Endothelial cell of umbilical vein (primary cell): ENCODE measurements around the gene USP17L10. TPM values are rescaled to one million over a fixed set of nuclear protein-coding genes. Genes with fewer than 3 reads are reported as not detected.
"Not testable (repeated sequence)": the region's sequence is repeated elsewhere in the genome, so short reads cannot be mapped to it uniquely, and the experiment has no call there.

Source experiments
- BruUV-seq: library from RNA; stranded (reverse); fragments of 400-500 nt; replicated peaks from 2 replicates; lab custom pipeline; 2021; lab: Mats Ljungman, UMichigan
- CTCF ChIA-PET: fragments of 300-600, 350-600 bp; sonication (Branson Sonifier 250); formaldehyde crosslinking; loops from one replicate; lab custom pipeline; 2021; ENCODE audit warnings: antibody characterized with exemption, inconsistent platforms; lab: Charles Lee
- POLR2A ChIA-PET: fragments of 300-600, 350-600 bp; sonication (Branson Sonifier 250); formaldehyde crosslinking; loops from one replicate; lab custom pipeline; 2021; ENCODE audit warnings: antibody characterized with exemption, inconsistent platforms; lab: Charles Lee
- DNase-seq: peaks from one replicate; pipeline ENCODE4 v3.0.0-alpha.2; 2011; ENCODE audit warnings: low read depth, low spot score
- FAIRE-seq: peaks from 2 replicates; lab custom pipeline; 2011; peaks lifted over from hg19 to GRCh38; lab: Jason Lieb, UNC
- H2AFZ ChIP-seq: 2 replicates; pipeline ENCODE4 v1.6.0; 2012; ENCODE audit warnings: low read depth, low read length, control low read depth, inconsistent platforms
- H3K27ac ChIP-seq: 2 replicates; pipeline ENCODE4 v1.5.1; 2011; ENCODE audit warnings: low read depth, mild to moderate bottlenecking, control low read depth, low read length, moderate library complexity; ENCODE audit not compliant: insufficient read depth
- H3K27me3 ChIP-seq, 2 experiments: 2 replicates each; pipeline versions ENCODE4 v1.6.0 to v1.6.1; 2011; ENCODE audit warnings: low read length in 2 of 2, mixed read lengths in 1 of 2; ENCODE audit not compliant: control insufficient read depth in 2 of 2, insufficient read depth in 2 of 2
- H3K36me3 ChIP-seq, 2 experiments: 2 replicates in 1 of 2; 3 replicates in 1 of 2; pipeline ENCODE4 v1.5.1; 2011; ENCODE audit warnings: low read length in 2 of 2, mild to moderate bottlenecking in 1 of 2, moderate library complexity in 1 of 2; ENCODE audit not compliant: control insufficient read depth in 2 of 2, insufficient read depth in 2 of 2; ENCODE audit errors: extremely low read depth in 1 of 2
- H3K4me1 ChIP-seq: 3 replicates; pipeline ENCODE4 v1.5.1; 2011; ENCODE audit warnings: mild to moderate bottlenecking, low read length; ENCODE audit not compliant: control insufficient read depth, insufficient read depth; ENCODE audit errors: extremely low read depth
- H3K4me2 ChIP-seq: 2 replicates; pipeline ENCODE4 v1.6.1; 2011; ENCODE audit warnings: low read length, control low read depth, mixed read lengths; ENCODE audit not compliant: insufficient read depth
- H3K4me3 ChIP-seq, 3 experiments: fragments of 200-600 bp in 1 of 3; sonication (generic), shearing (Covaris generic) in 1 of 3; replicated peaks in 1 of 3; 2 replicates each; pipeline ENCODE4 v1.5.1; 2011 to 2016; ENCODE audit warnings: control low read depth in 3 of 3, low read length in 3 of 3, mild to moderate bottlenecking in 2 of 3, inconsistent platforms in 1 of 3, low read depth in 1 of 3, moderate library complexity in 1 of 3; ENCODE audit not compliant: insufficient read depth in 1 of 3
- H3K79me2 ChIP-seq: 2 replicates; pipeline ENCODE4 v1.6.0; 2012; ENCODE audit warnings: low read length, inconsistent platforms; ENCODE audit not compliant: control insufficient read depth, insufficient read depth
- H3K9ac ChIP-seq: replicated peaks from 2 replicates; pipeline ENCODE3; 2011; ENCODE audit warnings: low read length, control low read depth; ENCODE audit not compliant: insufficient read depth; ENCODE audit errors: extremely low read depth
- H3K9me1 ChIP-seq: replicated peaks from 3 replicates; pipeline ENCODE4 v1.6.0; 2011; ENCODE audit warnings: mild to moderate bottlenecking, low read length; ENCODE audit not compliant: control insufficient read depth, insufficient read depth; ENCODE audit errors: extremely low read depth
- H3K9me3 ChIP-seq: replicated peaks from 2 replicates; pipeline ENCODE4 v1.5.1; 2012; ENCODE audit warnings: low read length, inconsistent platforms; ENCODE audit not compliant: control insufficient read depth, insufficient read depth
- H4K20me1 ChIP-seq: replicated peaks from 2 replicates; pipeline ENCODE3; 2011; ENCODE audit warnings: mild to moderate bottlenecking, low read length; ENCODE audit not compliant: control insufficient read depth, insufficient read depth; ENCODE audit errors: extremely low read depth
- dilution Hi-C: fragments of 300-500 bp; cut with MboI; formaldehyde crosslinking; loops from one replicate; pipeline ENCODE4 v1.15.0; 2019; ENCODE audit warnings: low sequenced_read_pairs; ENCODE audit not compliant: extremely low pct_ligation_motif_present
- intact Hi-C: fragments of 100-400 bp; cut with micrococcal nuclease; formaldehyde crosslinking; loops from one replicate; pipeline ENCODE4 v1.10.0; 2022
- polyA plus RNA-seq, 4 experiments: library from polyadenylated mRNA; depleted of rRNA in 3 of 4; stranded (reverse) in 3 of 4; unstranded in 1 of 4; fragments of >200 nt; gene quantifications; 2 replicates each; pipeline versions ENCODE4 v1.2.1 to v1.2.3, GENCODE V29; 2011 to 2012; ENCODE audit warnings: missing spikeins in 1 of 4
- total RNA-seq: library from RNA; stranded (reverse); gene quantifications from 2 replicates; pipeline ENCODE4 v1.2.3, GENCODE V29; 2021

Gene USP17L10
- total and polyA plus RNA-seq, 2 donors (not counting 3 experiments of a cell fraction or from before 2014, with no cell fraction given), result not detected

DNA sequence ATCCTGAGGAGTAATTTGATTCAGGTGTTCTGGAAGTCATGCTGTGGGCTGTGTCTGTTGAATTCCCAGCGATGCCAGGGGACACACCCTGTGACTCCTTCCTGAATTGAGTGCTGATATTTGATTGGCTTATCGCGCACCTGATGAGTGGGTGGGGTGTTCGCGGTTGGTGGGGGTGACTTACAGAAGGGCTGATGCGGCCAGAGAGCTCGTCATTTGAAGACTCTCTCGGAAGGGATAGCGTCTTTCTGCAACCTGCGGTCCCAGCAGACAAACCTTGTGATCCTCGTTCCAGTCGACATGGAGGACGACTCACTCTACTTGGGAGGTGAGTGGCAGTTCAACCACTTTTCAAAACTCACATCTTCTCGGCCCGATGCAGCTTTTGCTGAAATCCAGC, 23.6 kb downstream of the USP17L10 start, which contains the start of gene USP17L15:
TSS of gene USP17L15 (plus strand) at position 301 of the 400 bp plus-strand sequence. CDS start at position 301, 0 bp downstream.
- H3K27ac ChIP-seq, H3K79me2 ChIP-seq, BruUV-seq, H3K4me3 ChIP-seq, H3K36me3 ChIP-seq, H2AFZ ChIP-seq, H3K9ac ChIP-seq, H3K4me1 ChIP-seq, POLR2A ChIA-PET, H3K9me3 ChIP-seq, H3K4me2 ChIP-seq, DNase-seq, FAIRE-seq, CTCF ChIA-PET, H3K9me1 ChIP-seq, dilution Hi-C loops, H4K20me1 ChIP-seq, intact Hi-C loops, H3K27me3 ChIP-seq: not testable (repeated sequence)

GRCh38 chr4:9238461-9238860, 28.0 kb downstream of the USP17L10 start:
- H3K9ac ChIP-seq, BruUV-seq, H3K4me3 ChIP-seq, H3K79me2 ChIP-seq, intact Hi-C loops, H2AFZ ChIP-seq, H3K36me3 ChIP-seq, H3K4me2 ChIP-seq, H4K20me1 ChIP-seq, H3K9me1 ChIP-seq, dilution Hi-C loops, CTCF ChIA-PET, H3K27ac ChIP-seq, H3K27me3 ChIP-seq, POLR2A ChIA-PET, FAIRE-seq, H3K4me1 ChIP-seq, H3K9me3 ChIP-seq: not testable (repeated sequence)
- DNase-seq, result peak; percentile 0

DNA sequence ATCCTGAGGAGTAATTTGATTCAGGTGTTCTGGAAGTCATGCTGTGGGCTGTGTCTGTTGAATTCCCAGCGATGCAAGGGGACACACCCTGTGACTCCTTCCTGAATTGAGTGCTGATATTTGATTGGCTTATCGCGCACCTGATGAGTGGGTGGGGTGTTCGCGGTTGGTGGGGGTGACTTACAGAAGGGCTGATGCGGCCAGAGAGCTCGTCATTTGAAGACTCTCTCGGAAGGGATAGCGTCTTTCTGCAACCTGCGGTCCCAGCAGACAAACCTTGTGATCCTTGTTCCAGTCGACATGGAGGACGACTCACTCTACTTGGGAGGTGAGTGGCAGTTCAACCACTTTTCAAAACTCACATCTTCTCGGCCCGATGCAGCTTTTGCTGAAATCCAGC, 33.1 kb downstream of the USP17L10 start, which contains the start of gene USP17L17:
TSS of gene USP17L17 (plus strand) at position 301 of the 400 bp plus-strand sequence. CDS start at position 301, 0 bp downstream.
- H3K4me3 ChIP-seq, H4K20me1 ChIP-seq, BruUV-seq, H3K4me1 ChIP-seq, H3K9me3 ChIP-seq, H3K36me3 ChIP-seq, POLR2A ChIA-PET, H3K79me2 ChIP-seq, FAIRE-seq, dilution Hi-C loops, H3K9ac ChIP-seq, H3K27ac ChIP-seq, H3K9me1 ChIP-seq, intact Hi-C loops, H3K4me2 ChIP-seq, H2AFZ ChIP-seq, H3K27me3 ChIP-seq, DNase-seq, CTCF ChIA-PET: not testable (repeated sequence)

DNA sequence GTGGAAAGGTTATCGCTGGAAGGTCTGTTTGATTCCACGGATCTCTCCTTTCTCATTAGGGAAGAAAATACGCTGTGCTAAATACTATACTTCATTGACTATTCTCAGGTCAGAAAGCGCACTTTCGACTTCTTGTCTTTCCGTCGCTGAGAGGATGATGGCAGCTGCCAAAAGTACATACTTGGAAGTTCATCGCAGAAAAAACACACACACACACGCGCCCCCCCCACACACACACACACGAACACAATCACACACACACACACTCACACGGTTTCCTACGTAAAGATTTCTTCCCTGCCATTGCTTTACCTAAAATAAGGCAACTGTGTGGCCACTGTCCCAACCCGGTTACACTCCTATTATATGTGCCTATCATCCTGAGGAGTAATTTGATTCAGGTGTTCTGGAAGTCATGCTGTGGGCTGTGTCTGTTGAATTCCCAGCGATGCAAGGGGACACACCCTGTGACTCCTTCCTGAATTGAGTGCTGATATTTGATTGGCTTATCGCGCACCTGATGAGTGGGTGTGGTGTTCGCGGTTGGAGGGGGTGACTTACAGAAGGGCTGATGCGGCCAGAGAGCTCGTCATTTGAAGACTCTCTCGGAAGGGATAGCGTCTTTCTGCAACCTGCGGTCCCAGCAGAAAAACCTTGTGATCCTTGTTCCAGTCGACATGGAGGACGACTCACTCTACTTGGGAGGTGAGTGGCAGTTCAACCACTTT, 37.7 kb downstream of the USP17L10 start, which contains the start of gene USP17L18:
TSS of gene USP17L18 (plus strand) at position 678 of the 728 bp plus-strand sequence. CDS start at position 678, 0 bp downstream.
- BruUV-seq, result not testable (repeated sequence)

More for the DNA sequence above, 37.7 kb downstream of the USP17L10 start, which contains the start of gene USP17L18:
- H3K27ac ChIP-seq, H2AFZ ChIP-seq, CTCF ChIA-PET, H3K9ac ChIP-seq, H3K9me3 ChIP-seq, H3K9me1 ChIP-seq, intact Hi-C loops, H3K36me3 ChIP-seq, H3K4me2 ChIP-seq, H3K4me1 ChIP-seq, H3K79me2 ChIP-seq, dilution Hi-C loops, H3K4me3 ChIP-seq, H3K27me3 ChIP-seq, H4K20me1 ChIP-seq, POLR2A ChIA-PET, FAIRE-seq: not testable (repeated sequence)
- DNase-seq, result peak; percentile 1
